Tibial nerve (tissue), 3 donors: ENCODE measurements around the gene CXCL14.

Source experiments
- CTCF ChIP-seq, 5 experiments: fragments of 200-600 bp in 3 of 5; fragments of 450-650 bp in 2 of 5; sonication (generic) in 3 of 5; IDR thresholded peaks; one replicate each; pipeline ENCODE4 v1.5.1; 2016 to 2019; ENCODE audit warnings: antibody characterized with exemption in 5 of 5, mild to moderate bottlenecking in 3 of 5, moderate library complexity in 2 of 5
- POLR2A ChIP-seq, 2 donors: fragments of 450-650 bp; IDR thresholded peaks; one replicate each; pipeline ENCODE4 v1.6.1; 2017; ENCODE audit warnings: antibody characterized with exemption in 2 of 2, mild to moderate bottlenecking in 2 of 2, moderate library complexity in 2 of 2

GRCh38 chr5:135533794-135534193, 45.0 kb downstream of the CXCL14 start:
- TF ChIP-seq POLR2A (IDR thresholded peaks at IDR 0.05) (no peak), CTCF (IDR thresholded peaks at IDR 0.05) (no peak)
